Cardiac muscle cell (in vitro differentiated cells and primary cell): Measurements from ENCODE around the gene DRC3. TPM values are rescaled to one million over a fixed set of nuclear protein-coding genes. Genes with fewer than 3 reads are reported as not detected.

ENCODE experiments used
- DNase-seq, 2 donors: peaks; one replicate each; pipeline versions ENCODE4 v3.0.0 to v3.0.0-alpha.2; 2010 to 2017; ENCODE audit warnings: low read depth in 1 of 2, low spot score in 1 of 2
- H3K27ac ChIP-seq: fragments of 200-600 bp; sonication (generic); 2 replicates; pipeline ENCODE4 v1.5.1; 2016
- H3K27me3 ChIP-seq: fragments of 200-600 bp; sonication (generic); 2 replicates; pipeline ENCODE4 v1.6.0; 2016; ENCODE audit warnings: control low read depth
- H3K36me3 ChIP-seq: fragments of 200-600 bp; sonication (generic); 2 replicates; pipeline ENCODE4 v1.5.1; 2016; ENCODE audit warnings: control low read depth
- H3K4me1 ChIP-seq: fragments of 200-600 bp; sonication (generic); 2 replicates; pipeline ENCODE4 v1.8.1; 2017; ENCODE audit warnings: low read depth, mild to moderate bottlenecking, mixed run types
- H3K4me3 ChIP-seq: fragments of 200-600 bp; sonication (generic); 2 replicates; pipeline ENCODE4 v1.5.1; 2016; ENCODE audit warnings: mild to moderate bottlenecking
- H3K9me3 ChIP-seq: fragments of 200-600 bp; sonication (generic); 2 replicates; pipeline ENCODE4 v1.5.1; 2017; ENCODE audit warnings: low read depth, mild to moderate bottlenecking, control low read depth
- polyA plus RNA-seq: library from polyadenylated mRNA; unstranded; fragments of >200 nt; fragmentation: Nextera tagmentation; extraction: Ambion mirVana; gene quantifications from 2 replicates; pipeline ENCODE4 v1.2.1, GENCODE V29; 2016
- total RNA-seq: library from RNA; depleted of rRNA; stranded (reverse); fragments of >200 nt; gene quantifications from 2 replicates; pipeline ENCODE4 v1.2.3, GENCODE V29; 2016
- TF ChIP-seq, protein P1 (sequence below): IDR thresholded peaks from 2 replicates; pipeline ENCODE4 v1.5.1; 2012; ENCODE audit warnings: low read depth, mild to moderate bottlenecking, low read length

DRC3 gene
- total and polyA plus RNA-seq, 2 experiments from 2014 or later: 0.21 to 4.1 TPM

DNA sequence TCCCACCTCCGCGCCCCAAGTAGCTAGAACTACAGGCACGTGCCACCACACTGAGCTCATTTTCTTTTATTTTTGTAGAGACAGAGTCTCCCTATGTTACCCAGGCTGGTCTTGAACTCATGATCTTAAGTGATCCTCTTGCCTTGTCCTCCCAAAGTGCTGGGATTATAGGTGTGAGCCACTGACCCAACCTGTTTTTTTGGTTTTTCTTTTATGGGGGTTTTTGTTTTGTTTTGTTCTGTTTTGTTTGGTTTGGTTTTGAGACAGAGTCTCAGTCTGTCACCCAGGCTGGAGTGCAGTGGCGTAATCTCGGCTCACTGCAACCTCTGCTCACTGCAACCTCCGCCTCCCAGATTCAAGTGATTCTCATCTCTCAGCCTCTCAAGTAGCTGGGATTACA is 82.9 kb downstream of the DRC3 start:
- Histone ChIP-seq H3K27ac (no peak overlapping the region), H3K4me1 (no peaks in the 10 kb centered on the region), H3K27me3 (no peaks in the 10 kb centered on the region), H3K4me3 (no peak overlapping the region), H3K9me3 (no peaks in the 10 kb centered on the region), H3K36me3 (peaks cover 17% of the 10 kb centered on the region)
- TF ChIP-seq, protein P1, sequence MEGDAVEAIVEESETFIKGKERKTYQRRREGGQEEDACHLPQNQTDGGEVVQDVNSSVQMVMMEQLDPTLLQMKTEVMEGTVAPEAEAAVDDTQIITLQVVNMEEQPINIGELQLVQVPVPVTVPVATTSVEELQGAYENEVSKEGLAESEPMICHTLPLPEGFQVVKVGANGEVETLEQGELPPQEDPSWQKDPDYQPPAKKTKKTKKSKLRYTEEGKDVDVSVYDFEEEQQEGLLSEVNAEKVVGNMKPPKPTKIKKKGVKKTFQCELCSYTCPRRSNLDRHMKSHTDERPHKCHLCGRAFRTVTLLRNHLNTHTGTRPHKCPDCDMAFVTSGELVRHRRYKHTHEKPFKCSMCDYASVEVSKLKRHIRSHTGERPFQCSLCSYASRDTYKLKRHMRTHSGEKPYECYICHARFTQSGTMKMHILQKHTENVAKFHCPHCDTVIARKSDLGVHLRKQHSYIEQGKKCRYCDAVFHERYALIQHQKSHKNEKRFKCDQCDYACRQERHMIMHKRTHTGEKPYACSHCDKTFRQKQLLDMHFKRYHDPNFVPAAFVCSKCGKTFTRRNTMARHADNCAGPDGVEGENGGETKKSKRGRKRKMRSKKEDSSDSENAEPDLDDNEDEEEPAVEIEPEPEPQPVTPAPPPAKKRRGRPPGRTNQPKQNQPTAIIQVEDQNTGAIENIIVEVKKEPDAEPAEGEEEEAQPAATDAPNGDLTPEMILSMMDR: no peak
- DNase-seq: no peak

DNA sequence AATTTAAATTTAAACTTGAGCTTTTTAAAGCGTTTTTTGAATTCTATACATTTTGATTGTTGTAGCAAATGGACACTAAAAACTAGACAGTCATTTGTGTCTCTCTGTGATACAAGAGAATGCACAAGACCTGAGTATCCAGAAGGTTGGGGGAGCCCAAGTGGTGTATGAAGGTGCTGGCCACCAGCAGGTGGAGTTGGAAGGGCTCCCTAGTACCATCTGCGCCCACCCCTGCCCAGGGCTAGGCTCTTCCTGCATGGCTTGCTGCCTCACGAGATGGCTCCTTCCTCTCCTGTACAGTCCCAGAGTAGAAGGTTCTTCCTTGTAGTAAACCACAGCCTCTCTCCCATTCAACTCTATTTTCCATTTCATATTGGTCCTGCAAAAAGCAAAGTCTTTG is 83.6 kb downstream of the DRC3 start:
- Histone ChIP-seq H3K36me3 (peaks cover 17% of the 10 kb centered on the region), H3K9me3 (no peaks in the 10 kb centered on the region), H3K4me3 (no peak overlapping the region), H3K27ac (no peak overlapping the region), H3K27me3 (no peaks in the 10 kb centered on the region), H3K4me1 (no peaks in the 10 kb centered on the region)
- TF ChIP-seq, protein P1: no peak
- DNase-seq: no peak

DNA sequence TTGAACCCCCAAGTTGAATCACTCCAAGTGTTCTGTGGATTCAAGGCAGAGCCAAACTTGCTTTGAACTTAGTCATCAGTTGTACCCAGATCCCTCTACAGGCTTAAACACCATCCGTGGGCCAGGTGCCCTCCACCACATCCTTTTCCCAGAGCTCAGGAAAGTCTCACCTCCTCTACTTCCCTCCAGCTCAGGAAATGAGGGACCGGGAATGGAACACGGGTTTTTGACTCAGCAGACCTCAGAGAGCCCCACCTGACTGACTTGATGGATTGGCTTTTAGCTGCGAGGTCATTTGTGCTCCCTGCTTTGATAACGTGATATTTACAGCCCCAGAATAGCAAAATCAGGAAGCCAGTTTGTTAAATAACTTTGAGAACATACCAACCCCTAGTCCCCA is 86.6 kb downstream of the DRC3 start:
- DNase-seq: no peak
- Histone ChIP-seq H3K9me3 (no peaks in the 10 kb centered on the region), H3K4me3 (no peak overlapping the region), H3K4me1 (no peaks in the 10 kb centered on the region), H3K36me3 (peaks cover 12% of the 10 kb centered on the region), H3K27me3 (no peaks in the 10 kb centered on the region), H3K27ac (no peak overlapping the region)
- TF ChIP-seq, protein P1: no peak

DNA sequence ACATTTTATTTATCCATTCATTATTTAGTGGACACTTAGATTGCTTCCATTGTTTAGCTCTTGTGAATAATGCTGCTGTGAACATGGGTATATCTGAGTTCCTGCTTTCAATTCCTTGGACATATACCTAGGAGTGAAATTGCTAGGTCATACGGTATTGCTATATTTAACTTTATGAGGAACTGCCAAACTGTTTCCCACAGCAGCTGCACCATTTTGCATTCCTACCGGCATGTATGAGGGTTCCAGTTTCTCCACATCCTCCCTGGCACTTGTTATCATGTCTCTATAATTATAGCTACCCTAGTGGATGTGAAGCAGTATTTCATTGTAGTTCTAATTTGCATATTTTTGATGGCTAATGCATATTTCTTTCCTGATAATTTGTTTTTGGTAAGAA is 91.4 kb downstream of the DRC3 start:
- Histone ChIP-seq H3K4me1 (no peaks in the 10 kb centered on the region), H3K27me3 (no peaks in the 10 kb centered on the region), H3K9me3 (no peaks in the 10 kb centered on the region), H3K27ac (no peak overlapping the region), H3K4me3 (no peak overlapping the region), H3K36me3 (peaks cover 17% of the 10 kb centered on the region)
- TF ChIP-seq, protein P1: no peak
- no peak for DNase-seq

DNA sequence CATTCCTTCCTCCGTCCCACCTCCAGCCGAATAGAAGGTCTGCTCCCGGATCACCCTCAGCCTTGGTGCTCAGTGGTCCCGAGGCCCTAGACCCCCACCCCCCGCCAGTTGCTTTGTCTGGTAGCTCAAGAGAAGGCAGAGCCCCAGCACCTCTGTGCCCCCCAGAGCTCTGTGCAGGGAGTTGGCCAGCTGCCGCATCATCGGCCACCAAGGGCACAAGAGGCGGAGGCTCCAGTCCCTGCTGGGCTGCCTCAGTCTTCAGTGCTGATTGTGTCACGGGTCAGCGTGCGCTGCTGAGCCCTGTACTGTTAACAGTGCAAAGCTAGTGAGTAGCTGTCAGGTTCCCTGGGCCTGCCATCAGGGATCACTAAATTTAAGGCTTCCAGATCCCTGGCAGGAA is 92.9 kb downstream of the DRC3 start:
- no peak for DNase-seq
- Histone ChIP-seq H3K4me1 (no peaks in the 10 kb centered on the region), H3K36me3 (peaks cover 11% of the 10 kb centered on the region), H3K9me3 (no peaks in the 10 kb centered on the region), H3K4me3 (no peak overlapping the region), H3K27ac (no peak overlapping the region), H3K27me3 (no peaks in the 10 kb centered on the region)
- TF ChIP-seq, protein P1: no peak

Other genes starting within 250 kb of the DRC3 start
- 36.4 and 45.9 TPM in 2 replicates for gene SREBF1, start 135.9 kb upstream of the DRC3 start, total RNA-seq
- 28.5 and 38.9 TPM in 2 replicates for gene SREBF1, start 135.9 kb upstream of the DRC3 start, polyA plus RNA-seq
- 49.9 and 145 TPM in 2 replicates for gene TOM1L2, start 462 bp upstream of the DRC3 start, total RNA-seq
- 46.4 and 55.2 TPM in 2 replicates for gene TOM1L2, start 462 bp upstream of the DRC3 start, polyA plus RNA-seq
- gene ATPAF2, start 66.3 kb downstream of the DRC3 start, total RNA-seq: 36.0 and 49.4 TPM in 2 replicates
- 40.3 and 49.9 TPM in 2 replicates for gene ATPAF2, start 66.3 kb downstream of the DRC3 start, polyA plus RNA-seq
- 9.8 and 10.7 TPM in 2 replicates for gene GID4, start 66.5 kb downstream of the DRC3 start, total RNA-seq
- gene GID4, start 66.5 kb downstream of the DRC3 start, polyA plus RNA-seq: 9.9 and 12.7 TPM in 2 replicates
- 48.1 and 49.5 TPM in 2 replicates for gene DRG2, start 115.1 kb downstream of the DRC3 start, total RNA-seq
- 44.8 and 49.7 TPM in 2 replicates for gene DRG2, start 115.1 kb downstream of the DRC3 start, polyA plus RNA-seq
- gene MYO15A, start 135.9 kb downstream of the DRC3 start, total RNA-seq: 2.5 and 4.9 TPM in 2 replicates
- 3.9 and 4.9 TPM in 2 replicates for gene MYO15A, start 135.9 kb downstream of the DRC3 start, polyA plus RNA-seq
- gene ALKBH5, start 211.0 kb downstream of the DRC3 start, total RNA-seq: 247 and 279 TPM in 2 replicates
- 257 and 321 TPM in 2 replicates for gene ALKBH5, start 211.0 kb downstream of the DRC3 start, polyA plus RNA-seq